ENCODE results near the gene LMF1.

The LMF1 gene

GRCh38 chr16:984736-985636 is 14.2 kb upstream of the LMF1 start:
- DNase-seq: no peak

- no peak for DNase-seq
Measured at GRCh38 chr16:984121-984694, 13.4 kb upstream of the LMF1 start.

DNA sequence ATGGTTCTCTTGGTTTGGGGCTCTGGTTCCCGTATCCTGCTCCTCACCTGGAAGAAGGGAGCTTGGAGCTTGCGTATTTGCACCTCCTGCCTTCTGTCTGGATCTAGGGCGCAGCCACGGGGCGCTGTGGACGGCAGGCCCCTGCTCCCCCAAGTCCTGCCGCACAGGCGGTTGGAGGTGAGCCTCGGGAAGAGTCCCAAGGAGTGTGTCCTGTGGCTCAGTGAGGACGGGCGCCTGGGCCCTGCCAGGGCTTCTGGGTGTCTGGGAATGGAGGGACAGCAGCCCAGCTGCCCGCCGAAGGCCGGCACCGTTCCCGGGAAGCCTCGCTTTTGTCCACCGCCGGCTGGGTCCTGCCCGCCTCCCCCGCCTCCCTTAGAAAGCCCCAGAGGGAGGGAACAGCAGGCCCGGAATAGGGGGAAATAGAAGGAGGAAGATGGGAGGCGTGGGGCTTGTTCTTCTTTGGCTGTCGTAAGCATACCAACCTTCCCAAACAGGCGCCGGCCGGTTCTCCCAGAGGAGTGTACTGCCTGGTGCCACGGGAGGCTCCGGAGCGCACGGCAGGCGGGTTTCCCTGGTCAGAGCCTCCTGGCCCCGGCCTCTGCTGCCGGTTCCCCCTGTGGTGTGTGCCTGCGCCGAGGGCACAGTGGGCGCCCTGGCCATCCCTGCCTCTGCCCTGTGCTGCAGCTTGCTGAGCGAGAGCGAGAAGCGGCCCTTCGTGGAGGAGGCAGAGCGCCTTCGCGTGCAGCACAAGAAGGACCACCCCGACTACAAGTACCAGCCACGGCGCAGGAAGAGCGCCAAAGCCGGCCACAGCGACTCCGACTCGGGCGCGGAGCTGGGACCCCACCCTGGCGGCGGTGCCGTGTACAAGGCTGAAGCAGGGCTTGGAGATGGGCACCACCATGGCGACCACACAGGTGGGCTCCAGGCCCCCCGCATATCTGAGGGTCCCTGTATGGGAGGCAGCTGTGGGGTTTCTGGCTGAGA is 12.6 kb upstream of the LMF1 start:
- DNase-seq: no peak

- DNase-seq: no peak
Measured at GRCh38 chr16:982145-983043, 11.6 kb upstream of the LMF1 start.

- no peak for DNase-seq
Measured at GRCh38 chr16:981695-982144, 10.9 kb upstream of the LMF1 start, which contains the start of gene SOX8. TSS of gene SOX8 (plus strand) at chr16:981770. CDS start at chr16:981923, 153 bp downstream.

- no peak for DNase-seq
Measured at GRCh38 chr16:980595-980854, 9.7 kb upstream of the LMF1 start.

DNA sequence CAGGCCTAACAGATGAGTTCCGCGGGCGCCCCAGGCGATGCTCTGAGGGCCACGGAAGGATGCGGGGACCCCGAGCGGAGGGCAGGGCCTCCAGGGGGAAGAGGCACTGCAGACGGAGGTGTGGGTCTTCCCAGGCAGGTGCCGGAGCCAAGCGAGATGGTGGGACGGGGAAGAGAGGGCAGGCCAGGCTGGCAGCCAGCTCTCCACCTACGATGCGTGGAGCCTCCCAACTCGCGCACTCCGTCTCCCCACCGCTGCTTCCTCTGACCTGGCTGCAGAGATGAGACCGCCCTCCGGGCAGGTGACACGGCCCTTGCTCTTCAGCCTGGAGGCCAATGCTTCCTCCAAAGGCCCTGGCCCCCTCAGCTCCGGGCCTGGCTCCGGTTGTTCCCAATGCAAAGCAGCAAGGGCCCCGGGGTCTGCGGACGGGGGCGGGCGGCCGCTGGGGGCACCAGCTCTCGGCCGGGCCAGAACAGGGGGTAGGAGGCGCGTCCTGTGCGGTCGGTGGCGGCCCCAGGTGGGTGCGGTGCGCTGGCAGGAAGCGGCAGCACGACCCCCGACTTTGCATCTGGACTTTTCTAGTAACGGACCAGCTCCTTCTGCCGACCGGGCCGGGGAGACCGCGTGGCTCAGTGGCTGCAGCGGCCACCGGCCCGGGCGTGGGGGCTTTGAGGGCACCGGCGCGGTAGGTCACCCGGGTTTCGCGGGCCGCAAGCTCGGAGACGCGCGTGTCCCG is 9.2 kb upstream of the LMF1 start:
- no peak for DNase-seq

DNA sequence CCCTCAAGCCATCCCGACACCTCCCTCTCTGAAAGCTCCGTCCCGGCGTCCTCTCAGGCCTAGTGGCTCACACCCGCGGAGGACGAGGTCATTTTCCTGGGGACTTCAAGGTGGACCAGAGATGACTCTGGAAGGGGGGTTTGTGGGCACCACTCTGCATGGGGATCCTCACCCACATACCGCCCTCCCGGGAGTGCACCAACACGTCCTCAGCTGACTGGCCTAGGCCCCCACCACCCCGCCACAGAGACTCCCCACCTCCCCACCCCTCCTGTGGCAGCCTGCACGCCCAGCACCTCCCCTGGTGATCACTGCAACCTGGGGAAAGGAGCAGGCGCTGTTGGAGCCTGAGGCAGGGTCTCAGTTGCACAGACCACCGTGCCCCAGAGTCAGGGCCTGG is 8.4 kb upstream of the LMF1 start:
- DNase-seq: no peak

DNA sequence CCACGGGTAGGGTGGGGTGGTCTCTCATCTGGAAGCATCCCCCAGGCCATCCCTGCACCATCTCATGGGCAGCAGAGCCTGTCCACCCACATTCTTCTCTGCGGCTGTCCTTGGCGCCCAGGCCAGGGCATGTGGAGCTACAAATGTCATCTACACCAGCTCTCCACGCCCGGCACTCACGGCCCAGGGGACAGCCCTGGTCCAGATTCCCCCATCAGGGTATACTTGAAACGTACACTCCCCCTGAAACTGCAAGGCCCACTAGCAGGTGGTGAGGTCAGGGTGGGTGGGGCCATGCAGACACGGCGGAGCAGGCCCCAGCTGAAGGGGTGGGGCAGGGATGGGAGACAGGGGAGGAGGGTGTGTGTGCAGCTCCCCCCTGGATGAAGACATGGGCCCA is 7.6 kb upstream of the LMF1 start:
- no peak for DNase-seq

- DNase-seq: no peak
Measured at GRCh38 chr16:977896-978295, 7.1 kb upstream of the LMF1 start.

DNA sequence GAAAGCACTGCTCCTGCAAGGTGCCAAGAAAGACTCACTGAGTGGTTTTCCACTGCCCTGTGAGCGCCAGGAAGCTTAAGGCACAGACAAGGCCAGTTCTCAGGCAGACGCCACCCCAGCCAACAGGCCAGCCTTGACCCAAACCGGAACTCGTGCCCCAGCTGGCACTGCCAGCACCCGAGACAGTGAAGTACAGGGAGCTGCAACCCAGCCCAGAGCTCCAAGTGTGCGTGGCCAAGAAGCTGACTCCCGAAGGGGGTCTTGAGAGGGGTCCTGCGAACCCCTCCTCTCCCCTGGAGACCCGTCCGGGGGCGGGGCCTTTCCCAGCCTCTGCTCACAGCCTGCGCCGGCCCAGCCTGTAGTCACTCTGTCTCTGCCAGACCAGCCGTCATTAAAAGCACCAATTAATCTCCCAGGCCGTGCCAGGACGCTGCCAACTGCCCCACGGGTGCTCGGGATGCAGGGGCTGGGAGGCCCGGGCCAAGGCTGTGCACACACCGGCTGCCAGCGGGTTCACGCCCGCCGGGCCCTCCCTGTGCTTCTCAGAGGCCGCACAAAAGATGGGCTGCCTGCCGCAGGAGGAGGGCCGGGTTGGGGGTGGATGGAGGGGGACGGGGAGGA is 6.4 kb upstream of the LMF1 start:
- DNase-seq: no peak

GRCh38 chr16:976389-976931 is 5.7 kb upstream of the LMF1 start:
- no peak for DNase-seq

DNA sequence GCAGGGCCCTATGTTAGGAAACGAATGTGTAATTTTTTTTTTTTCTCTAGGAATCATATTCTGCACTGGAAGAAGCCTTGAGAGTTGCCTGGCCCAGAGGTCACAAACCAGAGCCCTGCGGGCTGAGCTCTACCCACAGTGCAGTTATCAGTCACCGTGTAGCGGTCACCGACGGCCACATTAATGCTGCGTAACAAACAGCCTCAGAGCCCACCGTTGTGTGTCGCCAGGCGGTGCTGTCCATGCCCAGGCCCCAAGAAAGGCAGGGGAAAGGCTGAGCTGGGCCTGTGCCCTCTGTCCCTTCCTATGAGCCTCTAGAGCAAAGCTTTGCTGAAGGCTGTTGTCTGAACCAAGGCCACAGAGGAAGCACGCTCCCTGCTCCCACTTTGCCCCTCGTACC is 4.5 kb upstream of the LMF1 start:
- no peak for DNase-seq

DNA sequence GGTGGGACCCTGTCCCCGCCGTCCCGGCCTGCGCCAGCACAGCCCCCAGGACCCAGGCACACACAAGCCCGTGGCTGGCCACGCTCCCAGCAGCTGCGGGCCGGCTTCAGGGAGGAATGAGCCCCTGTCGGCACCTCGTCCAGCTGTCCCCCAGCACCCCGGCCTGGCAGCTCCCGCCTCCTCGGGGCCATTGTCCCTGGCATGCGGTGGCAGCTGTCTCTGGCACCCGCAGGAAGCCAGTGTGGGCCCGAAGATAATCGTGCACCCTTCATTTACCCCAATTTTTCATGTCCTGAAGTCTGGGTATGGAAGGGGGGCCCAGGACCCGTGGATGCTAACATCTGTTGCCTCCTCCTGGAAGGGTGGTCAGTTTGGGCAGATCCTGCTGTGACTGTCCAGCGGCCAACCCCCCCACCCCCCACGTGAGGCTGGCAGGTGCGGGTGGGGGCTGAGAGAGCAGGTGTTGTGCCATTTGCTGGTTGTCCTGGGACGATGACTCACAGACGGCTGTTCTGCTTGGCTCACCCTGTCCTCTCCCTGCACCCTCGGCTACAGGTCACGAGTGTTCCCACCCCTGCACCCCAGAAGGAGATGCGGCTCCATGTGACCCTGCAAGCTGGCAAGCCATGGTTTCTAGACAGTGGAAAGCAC is 4.0 kb upstream of the LMF1 start:
- no peak for DNase-seq

GRCh38 chr16:974001-974601 is 3.3 kb upstream of the LMF1 start:
- no peak for DNase-seq

DNA sequence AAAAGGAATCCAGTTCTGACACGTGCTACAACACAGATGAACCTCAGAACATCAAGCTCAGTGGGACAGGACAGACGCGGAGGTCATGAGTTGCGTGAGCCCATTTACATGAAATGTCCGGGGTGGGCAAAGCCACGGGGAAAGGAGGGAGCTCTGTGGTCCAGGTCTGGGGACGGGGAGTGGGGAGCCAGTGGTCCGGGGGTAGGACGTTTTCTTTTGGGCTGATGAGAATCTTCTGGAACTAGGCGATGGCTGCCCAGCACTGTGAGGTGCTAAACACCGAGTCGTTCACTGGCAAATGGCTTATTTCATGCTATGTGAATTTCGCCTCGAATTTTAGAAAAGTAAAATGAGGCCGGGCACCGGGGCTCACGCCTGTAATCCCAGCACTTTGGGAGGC is 2.6 kb upstream of the LMF1 start:
- DNase-seq: no peak

GRCh38 chr16:972316-973002 is 1.7 kb upstream of the LMF1 start:
- no peak for DNase-seq

GRCh38 chr16:971981-972315 is 1.2 kb upstream of the LMF1 start:
- DNase-seq: no peak

DNA sequence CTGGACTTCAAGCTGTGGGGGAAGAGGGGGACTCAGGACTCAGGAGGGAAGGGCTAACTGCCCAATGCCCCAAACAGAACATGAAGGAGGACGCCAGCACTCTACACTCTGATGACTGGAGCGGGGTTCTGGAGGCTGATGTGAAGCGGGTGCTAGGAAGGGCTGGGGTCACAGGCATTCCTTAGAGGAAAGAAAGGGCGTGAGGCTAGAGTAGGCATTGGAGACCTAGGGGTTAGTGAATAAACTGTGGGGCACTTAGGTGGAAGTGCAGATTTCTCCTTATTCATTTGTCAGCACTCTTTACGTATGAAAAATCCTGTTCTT is 760 bp upstream of the LMF1 start:
- DNase-seq: no peak

DNA sequence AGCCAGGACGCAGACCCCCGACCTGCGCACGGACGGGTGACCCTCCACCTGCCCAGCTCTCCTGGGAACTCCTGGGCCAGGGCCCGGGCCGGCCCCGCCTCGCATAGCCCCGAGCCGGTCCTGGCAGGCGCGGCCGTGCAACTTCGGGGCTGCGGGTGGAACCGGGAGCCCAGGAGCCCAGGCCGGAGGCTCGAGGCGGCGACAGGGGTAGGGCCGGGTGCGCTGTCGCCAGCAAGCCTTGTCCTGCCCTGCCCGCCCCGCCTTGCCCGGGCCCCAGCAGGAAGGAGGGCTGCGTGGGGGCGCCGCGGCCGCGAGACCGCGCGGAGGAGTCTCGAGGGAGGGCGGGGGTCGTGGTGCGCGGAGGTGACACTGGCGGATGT is 408 bp downstream of the LMF1 start:
- DNase-seq: no peak
